ENCODE measurements around the gene MAML2. TPM values are rescaled to one million over a fixed set of nuclear protein-coding genes. Genes with fewer than 3 reads are reported as not detected.
A peak's percentile ranks its signal among the peaks of the same experiment; 100 is the strongest.

Gene MAML2
- total RNA-seq, 2 experiments from 2014 or later, result 0.15 to 1.0 TPM

DNA sequence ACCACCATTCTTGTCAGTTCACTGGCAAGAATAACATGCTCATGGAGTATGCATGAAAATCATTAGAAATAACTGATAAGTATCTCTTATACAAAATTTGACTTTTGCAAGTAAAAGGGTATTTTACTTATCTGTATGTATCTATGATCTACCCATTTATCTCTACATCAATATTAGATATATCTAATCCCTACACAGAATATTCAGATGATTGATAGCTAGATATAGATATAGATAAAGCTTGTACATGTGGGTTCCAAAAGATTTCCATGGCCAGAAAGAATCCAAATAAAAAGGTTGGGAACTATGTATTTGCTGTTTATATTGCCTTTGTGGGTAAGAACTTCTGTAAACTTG, 185.5 kb downstream of the MAML2 start:
- ChIA-PET CTCF (ENCODE audit: unreplicated experiment) (no interaction called here), POLR2A (no interaction called here)
- Histone ChIP-seq H3K4me3 (ENCODE audit: low read depth, low read length, poor library complexity, severe bottlenecking) (no peak overlapping the region), H3K9me2 (ENCODE audit: insufficient read depth, low read length) (no peaks in the 10 kb centered on the region), H3K79me2 (ENCODE audit: insufficient read depth, low read depth, low read length) (no peaks in the 10 kb centered on the region), H4K20me1 (ENCODE audit: insufficient read depth, low read length) (no peaks in the 10 kb centered on the region), H3K4me1 (ENCODE audit: insufficient read depth, low read length, poor library complexity, severe bottlenecking) (peaks cover 6% of the 10 kb centered on the region), H3K36me3 (ENCODE audit: insufficient read depth, low read length) (no peaks in the 10 kb centered on the region), H3K4me2 (ENCODE audit: low read length) (0 out of 2 replicates have a peak overlapping the region, but pooled peaks have one; percentile 10), H3K9me3 (ENCODE audit: low read length) (no peaks in the 10 kb centered on the region), H3K27ac (ENCODE audit: low read depth, low read length, poor library complexity, severe bottlenecking) (no peak overlapping the region), H2AFZ (ENCODE audit: low read length) (no peak overlapping the region)
- DNase-seq (ENCODE audit: low spot score), result no peak
- BruUV-seq (replicated peaks), result no TSS peak
- intact Hi-C loops (cut with micrococcal nuclease; ENCODE audit: unreplicated experiment), result no loop called here
- no peak for TF ChIP-seq EZH2phosphoT487 (IDR thresholded peaks at IDR 0.05; ENCODE audit: borderline replicate concordance, low read depth, low read length)
- TF ChIP-seq, protein P1, sequence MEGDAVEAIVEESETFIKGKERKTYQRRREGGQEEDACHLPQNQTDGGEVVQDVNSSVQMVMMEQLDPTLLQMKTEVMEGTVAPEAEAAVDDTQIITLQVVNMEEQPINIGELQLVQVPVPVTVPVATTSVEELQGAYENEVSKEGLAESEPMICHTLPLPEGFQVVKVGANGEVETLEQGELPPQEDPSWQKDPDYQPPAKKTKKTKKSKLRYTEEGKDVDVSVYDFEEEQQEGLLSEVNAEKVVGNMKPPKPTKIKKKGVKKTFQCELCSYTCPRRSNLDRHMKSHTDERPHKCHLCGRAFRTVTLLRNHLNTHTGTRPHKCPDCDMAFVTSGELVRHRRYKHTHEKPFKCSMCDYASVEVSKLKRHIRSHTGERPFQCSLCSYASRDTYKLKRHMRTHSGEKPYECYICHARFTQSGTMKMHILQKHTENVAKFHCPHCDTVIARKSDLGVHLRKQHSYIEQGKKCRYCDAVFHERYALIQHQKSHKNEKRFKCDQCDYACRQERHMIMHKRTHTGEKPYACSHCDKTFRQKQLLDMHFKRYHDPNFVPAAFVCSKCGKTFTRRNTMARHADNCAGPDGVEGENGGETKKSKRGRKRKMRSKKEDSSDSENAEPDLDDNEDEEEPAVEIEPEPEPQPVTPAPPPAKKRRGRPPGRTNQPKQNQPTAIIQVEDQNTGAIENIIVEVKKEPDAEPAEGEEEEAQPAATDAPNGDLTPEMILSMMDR (conservative IDR thresholded peaks at IDR 0.05; ENCODE audit: low read length), result no peak

DNA sequence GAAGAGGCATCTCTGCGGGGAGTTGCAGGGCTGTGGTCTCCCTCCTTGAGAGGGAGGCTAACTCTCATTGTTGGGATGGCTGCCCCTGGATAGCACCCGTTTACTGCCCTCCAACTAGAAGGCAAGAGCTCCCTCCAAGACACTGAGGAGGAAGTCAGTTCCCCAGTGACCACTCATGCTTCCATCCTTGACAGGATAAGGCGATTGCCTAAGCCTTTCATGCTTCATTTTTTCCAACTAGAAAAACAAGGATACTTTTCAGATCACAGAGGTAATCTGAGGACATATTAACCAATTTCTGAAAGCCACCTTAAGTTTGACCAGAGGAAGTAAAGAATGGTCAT, 186.6 kb downstream of the MAML2 start:
- Histone ChIP-seq H3K36me3 (ENCODE audit: insufficient read depth, low read length) (no peaks in the 10 kb centered on the region), H3K27ac (ENCODE audit: low read depth, low read length, poor library complexity, severe bottlenecking) (no peak overlapping the region), H2AFZ (ENCODE audit: low read length) (no peak overlapping the region), H3K4me2 (ENCODE audit: low read length) (no peak overlapping the region; the same call in 1 of the 2 replicates), H3K9me2 (ENCODE audit: insufficient read depth, low read length) (no peaks in the 10 kb centered on the region), H4K20me1 (ENCODE audit: insufficient read depth, low read length) (no peaks in the 10 kb centered on the region), H3K79me2 (ENCODE audit: insufficient read depth, low read depth, low read length) (no peaks in the 10 kb centered on the region), H3K4me3 (ENCODE audit: low read depth, low read length, poor library complexity, severe bottlenecking) (no peak overlapping the region), H3K9me3 (ENCODE audit: low read length) (no peaks in the 10 kb centered on the region), H3K4me1 (ENCODE audit: insufficient read depth, low read length, poor library complexity, severe bottlenecking) (peaks cover 6% of the 10 kb centered on the region)
- CTCF ChIA-PET (ENCODE audit: unreplicated experiment), result interaction anchor here (1.0 kb wide), 1 partner anchor 187 kb away, joined by 3 read pairs; the partner anchor contains the start of gene MAML2
- DNase-seq (ENCODE audit: low spot score), result no peak
- intact Hi-C loops (cut with micrococcal nuclease; ENCODE audit: unreplicated experiment), result no loop called here
- TF ChIP-seq, protein P1 (conservative IDR thresholded peaks at IDR 0.05; ENCODE audit: low read length), result no peak
- TF ChIP-seq EZH2phosphoT487 (IDR thresholded peaks at IDR 0.05; ENCODE audit: borderline replicate concordance, low read depth, low read length), result no peak
- POLR2A ChIA-PET, result interaction anchor here (0.6 kb wide), 1 partner anchor 10 kb away, joined by 5 read pairs; no protein-coding TSS in a partner anchor
- BruUV-seq (replicated peaks), result no TSS peak

DNA sequence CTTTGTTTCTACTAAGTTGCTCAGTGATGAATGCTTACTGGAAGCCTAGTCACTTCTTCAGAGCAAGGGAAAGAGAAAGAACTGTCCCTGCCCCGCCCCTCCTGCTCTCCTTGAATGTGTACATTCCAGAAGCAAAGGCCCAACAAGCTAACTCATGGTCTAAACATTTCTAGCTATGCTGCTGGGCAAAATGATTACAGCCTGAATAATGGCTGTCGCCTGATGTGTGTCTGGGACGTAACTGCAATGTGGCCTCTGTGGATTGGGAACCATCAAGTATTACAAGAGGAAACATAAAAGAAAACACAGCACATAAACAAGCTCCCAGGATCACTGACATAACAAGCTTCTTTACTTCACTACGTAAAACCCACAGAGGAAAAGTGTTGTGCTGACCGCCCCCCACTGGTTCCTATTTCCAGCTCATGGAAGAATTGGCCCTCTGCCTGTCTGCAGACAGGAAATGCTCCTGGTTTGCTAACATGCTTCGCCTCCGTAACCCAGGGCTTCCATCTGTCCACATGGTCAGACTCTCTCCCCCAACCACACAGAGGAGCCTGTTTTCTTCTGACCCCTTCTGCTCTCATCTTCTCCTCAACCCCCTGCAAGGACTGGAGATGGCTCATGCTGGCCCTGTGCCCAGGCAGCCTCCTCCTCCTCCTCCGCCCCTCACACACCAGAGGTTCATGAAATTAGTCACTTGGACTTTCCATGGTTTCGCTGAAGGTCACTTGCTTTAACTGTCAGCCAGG, 187.2 kb downstream of the MAML2 start:
- H3K36me3 ChIP-seq (ENCODE audit: insufficient read depth, low read length), result no peaks in the 10 kb centered on the region
- ChIA-PET CTCF (ENCODE audit: unreplicated experiment) (interaction anchor here (1.0 kb wide), 1 partner anchor 187 kb away, joined by 3 read pairs; the partner anchor contains the start of gene MAML2), POLR2A (interaction anchor here (0.5 to 0.6 kb wide), 2 partner anchors 11 to 269 kb away, joined by 3 to 5 read pairs; no protein-coding TSS in a partner anchor)
- no peaks in the 10 kb centered on the region for H3K9me2 ChIP-seq (ENCODE audit: insufficient read depth, low read length)
- DNase-seq (ENCODE audit: low spot score), result no peak
- H3K4me3 ChIP-seq (ENCODE audit: low read depth, low read length, poor library complexity, severe bottlenecking), result no peak overlapping the region
- no peaks in the 10 kb centered on the region for H4K20me1 ChIP-seq (ENCODE audit: insufficient read depth, low read length)
- no peaks in the 10 kb centered on the region for H3K79me2 ChIP-seq (ENCODE audit: insufficient read depth, low read depth, low read length)
- H3K4me1 ChIP-seq (ENCODE audit: insufficient read depth, low read length, poor library complexity, severe bottlenecking), result peaks cover 6% of the 10 kb centered on the region
- H3K4me2 ChIP-seq (ENCODE audit: low read length), result no peak overlapping the region
- TF ChIP-seq, protein P1 (conservative IDR thresholded peaks at IDR 0.05; ENCODE audit: low read length), result no peak
- TF ChIP-seq EZH2phosphoT487 (IDR thresholded peaks at IDR 0.05; ENCODE audit: borderline replicate concordance, low read depth, low read length), result no peak
- H3K27ac ChIP-seq (ENCODE audit: low read depth, low read length, poor library complexity, severe bottlenecking), result no peak overlapping the region
- intact Hi-C loops (cut with micrococcal nuclease; ENCODE audit: unreplicated experiment), result no loop called here
- H3K9me3 ChIP-seq (ENCODE audit: low read length), result no peaks in the 10 kb centered on the region
- no peak overlapping the region for H2AFZ ChIP-seq (ENCODE audit: low read length)
- no TSS peak for BruUV-seq (replicated peaks)
